Measurements from ENCODE around the gene EPHA5. TPM values are rescaled to one million over a fixed set of nuclear protein-coding genes. Genes with fewer than 3 reads are reported as not detected.

EPHA5 gene
- total RNA-seq, 2 experiments from 2014 or later: not detected

- Mint-ChIP-seq H3K9me3 (no peaks in the 10 kb centered on the region), H3K27ac (no peak overlapping the region), H3K4me3 (no peak overlapping the region), H3K4me1 (ENCODE audit: low read depth) (no peaks in the 10 kb centered on the region), H3K36me3 (no peaks in the 10 kb centered on the region), H3K27me3 (no peaks in the 10 kb centered on the region)
- CTCF ChIA-PET: interaction anchor here (0.6 kb wide), 1 partner anchor 1077 kb away, joined by 3 read pairs; no protein-coding TSS in a partner anchor
- POLR2A ChIA-PET: no interaction called here
- DNase-seq: no peak
- intact Hi-C loops (cut with micrococcal nuclease): no loop called here
Observed at GRCh38 chr4:65658117-65658516, 12.2 kb downstream of the EPHA5 start.

- POLR2A ChIA-PET: no interaction called here
- no peaks in the 10 kb centered on the region for H3K27me3 Mint-ChIP-seq
Observed at GRCh38 chr4:65656008-65656407, 14.3 kb downstream of the EPHA5 start.

GRCh38 chr4:65654976-65655375 is 15.3 kb downstream of the EPHA5 start:
- intact Hi-C loops (cut with micrococcal nuclease): no loop called here
- CTCF ChIA-PET: no interaction called here
- Mint-ChIP-seq H3K4me1 (ENCODE audit: low read depth) (no peaks in the 10 kb centered on the region), H3K27ac (no peak overlapping the region), H3K4me3 (no peak overlapping the region), H3K27me3 (no peaks in the 10 kb centered on the region), H3K36me3 (no peaks in the 10 kb centered on the region), H3K9me3 (peaks cover 7% of the 10 kb centered on the region)
- DNase-seq: no peak
- POLR2A ChIA-PET: no interaction called here

More at GRCh38 chr4:65656008-65656407, 14.3 kb downstream of the EPHA5 start:
- Mint-ChIP-seq H3K9me3 (peaks cover 2% of the 10 kb centered on the region), H3K4me1 (ENCODE audit: low read depth) (no peaks in the 10 kb centered on the region), H3K4me3 (no peak overlapping the region), H3K27ac (no peak overlapping the region), H3K36me3 (no peaks in the 10 kb centered on the region)
- intact Hi-C loops (cut with micrococcal nuclease): no loop called here
- CTCF ChIA-PET: no interaction called here
- no peak for DNase-seq

- Mint-ChIP-seq H3K27me3 (no peaks in the 10 kb centered on the region), H3K27ac (no peak overlapping the region), H3K9me3 (peaks cover 9% of the 10 kb centered on the region), H3K36me3 (no peaks in the 10 kb centered on the region), H3K4me1 (ENCODE audit: low read depth) (no peaks in the 10 kb centered on the region), H3K4me3 (no peak overlapping the region)
- POLR2A ChIA-PET: no interaction called here
- DNase-seq: no peak
- CTCF ChIA-PET: no interaction called here
- intact Hi-C loops (cut with micrococcal nuclease): no loop called here
Observed at GRCh38 chr4:65653740-65654361, 16.4 kb downstream of the EPHA5 start.

- no peaks in the 10 kb centered on the region for H3K4me1 Mint-ChIP-seq (ENCODE audit: low read depth)
- DNase-seq: no peak
- intact Hi-C loops (cut with micrococcal nuclease): no loop called here
- H3K27me3 Mint-ChIP-seq: no peaks in the 10 kb centered on the region
- peaks cover 9% of the 10 kb centered on the region for H3K9me3 Mint-ChIP-seq
- H3K36me3 Mint-ChIP-seq: no peaks in the 10 kb centered on the region
- ChIA-PET CTCF (no interaction called here), POLR2A (no interaction called here)
- H3K27ac Mint-ChIP-seq: no peak overlapping the region
- H3K4me3 Mint-ChIP-seq: no peak overlapping the region
Observed at GRCh38 chr4:65651751-65652150, 18.5 kb downstream of the EPHA5 start.

GRCh38 chr4:65651031-65651430 is 19.3 kb downstream of the EPHA5 start:
- DNase-seq: no peak
- no peak overlapping the region for H3K4me3 Mint-ChIP-seq
- CTCF ChIA-PET: no interaction called here

GRCh38 chr4:65646136-65646535 is 24.2 kb downstream of the EPHA5 start:
- intact Hi-C loops (cut with micrococcal nuclease): no loop called here
- H3K4me1 Mint-ChIP-seq (ENCODE audit: low read depth): no peaks in the 10 kb centered on the region

More at GRCh38 chr4:65651031-65651430, 19.3 kb downstream of the EPHA5 start:
- POLR2A ChIA-PET: no interaction called here
- Mint-ChIP-seq H3K4me1 (ENCODE audit: low read depth) (no peaks in the 10 kb centered on the region), H3K27me3 (no peaks in the 10 kb centered on the region), H3K9me3 (peaks cover 13% of the 10 kb centered on the region), H3K36me3 (no peaks in the 10 kb centered on the region), H3K27ac (no peak overlapping the region)
- intact Hi-C loops (cut with micrococcal nuclease): no loop called here

GRCh38 chr4:65645185-65645584 is 25.1 kb downstream of the EPHA5 start:
- CTCF ChIA-PET: no interaction called here
- no peaks in the 10 kb centered on the region for H3K4me1 Mint-ChIP-seq (ENCODE audit: low read depth)

More at GRCh38 chr4:65646136-65646535, 24.2 kb downstream of the EPHA5 start:
- no peak overlapping the region for H3K27ac Mint-ChIP-seq
- H3K9me3 Mint-ChIP-seq: peaks cover 16% of the 10 kb centered on the region
- no peaks in the 10 kb centered on the region for H3K36me3 Mint-ChIP-seq
- no peak for DNase-seq
- H3K27me3 Mint-ChIP-seq: no peaks in the 10 kb centered on the region
- POLR2A ChIA-PET: no interaction called here
- H3K4me3 Mint-ChIP-seq: no peak overlapping the region
- CTCF ChIA-PET: no interaction called here

GRCh38 chr4:65635051-65635821 is 35.1 kb downstream of the EPHA5 start:
- Mint-ChIP-seq H3K4me1 (ENCODE audit: low read depth) (no peaks in the 10 kb centered on the region), H3K4me3 (no peak overlapping the region), H3K36me3 (no peaks in the 10 kb centered on the region), H3K27me3 (no peaks in the 10 kb centered on the region), H3K9me3 (peaks cover 3% of the 10 kb centered on the region), H3K27ac (no peak overlapping the region)
- ChIA-PET CTCF (no interaction called here), POLR2A (no interaction called here)
- DNase-seq: no peak
- intact Hi-C loops (cut with micrococcal nuclease): no loop called here

More at GRCh38 chr4:65645185-65645584, 25.1 kb downstream of the EPHA5 start:
- H3K36me3 Mint-ChIP-seq: no peaks in the 10 kb centered on the region
- intact Hi-C loops (cut with micrococcal nuclease): no loop called here
- no peaks in the 10 kb centered on the region for H3K27me3 Mint-ChIP-seq
- no peak overlapping the region for H3K4me3 Mint-ChIP-seq
- DNase-seq: no peak
- POLR2A ChIA-PET: no interaction called here
- H3K9me3 Mint-ChIP-seq: peaks cover 10% of the 10 kb centered on the region
- H3K27ac Mint-ChIP-seq: no peak overlapping the region

GRCh38 chr4:65624651-65625050 is 45.6 kb downstream of the EPHA5 start:
- H3K27me3 Mint-ChIP-seq: no peaks in the 10 kb centered on the region
- H3K9me3 Mint-ChIP-seq: peaks cover 4% of the 10 kb centered on the region
- no peak for DNase-seq
- intact Hi-C loops (cut with micrococcal nuclease): no loop called here
- no peaks in the 10 kb centered on the region for H3K36me3 Mint-ChIP-seq
- H3K4me1 Mint-ChIP-seq (ENCODE audit: low read depth): no peaks in the 10 kb centered on the region
- ChIA-PET CTCF (no interaction called here), POLR2A (no interaction called here)
- no peak overlapping the region for H3K4me3 Mint-ChIP-seq
- H3K27ac Mint-ChIP-seq: no peak overlapping the region

- intact Hi-C loops (cut with micrococcal nuclease): no loop called here
- H3K36me3 Mint-ChIP-seq: no peaks in the 10 kb centered on the region
- H3K9me3 Mint-ChIP-seq: peaks cover 2% of the 10 kb centered on the region
- no peaks in the 10 kb centered on the region for H3K4me1 Mint-ChIP-seq (ENCODE audit: low read depth)
- POLR2A ChIA-PET: no interaction called here
- H3K4me3 Mint-ChIP-seq: no peak overlapping the region
- no peak overlapping the region for H3K27ac Mint-ChIP-seq
- DNase-seq: no peak
- CTCF ChIA-PET: no interaction called here
- no peaks in the 10 kb centered on the region for H3K27me3 Mint-ChIP-seq
Observed at GRCh38 chr4:65623506-65623905, 46.8 kb downstream of the EPHA5 start.

- intact Hi-C loops (cut with micrococcal nuclease): no loop called here
- Mint-ChIP-seq H3K27me3 (no peaks in the 10 kb centered on the region), H3K4me3 (no peak overlapping the region), H3K27ac (no peak overlapping the region), H3K9me3 (peaks cover 11% of the 10 kb centered on the region), H3K4me1 (ENCODE audit: low read depth) (no peaks in the 10 kb centered on the region), H3K36me3 (no peaks in the 10 kb centered on the region)
- ChIA-PET POLR2A (no interaction called here), CTCF (no interaction called here)
- DNase-seq: no peak
Observed at GRCh38 chr4:65617416-65617815, 52.9 kb downstream of the EPHA5 start.

- H3K4me3 Mint-ChIP-seq: no peak overlapping the region
- POLR2A ChIA-PET: no interaction called here
- H3K27me3 Mint-ChIP-seq: no peaks in the 10 kb centered on the region
- intact Hi-C loops (cut with micrococcal nuclease): no loop called here
- no peak overlapping the region for H3K27ac Mint-ChIP-seq
- H3K36me3 Mint-ChIP-seq: no peaks in the 10 kb centered on the region
- H3K9me3 Mint-ChIP-seq: peaks cover 4% of the 10 kb centered on the region
- CTCF ChIA-PET: no interaction called here
- no peaks in the 10 kb centered on the region for H3K4me1 Mint-ChIP-seq (ENCODE audit: low read depth)
- no peak for DNase-seq
Observed at GRCh38 chr4:65604515-65604914, 65.8 kb downstream of the EPHA5 start.
